ENCODE measurements around the gene LRMDA. TPM values are rescaled to one million over a fixed set of nuclear protein-coding genes. Genes with fewer than 3 reads are reported as not detected.
A peak's percentile ranks its signal among the peaks of the same experiment; 100 is the strongest.

LRMDA gene
- total RNA-seq, 1 donor from 2014 or later = 5.2 TPM

DNA sequence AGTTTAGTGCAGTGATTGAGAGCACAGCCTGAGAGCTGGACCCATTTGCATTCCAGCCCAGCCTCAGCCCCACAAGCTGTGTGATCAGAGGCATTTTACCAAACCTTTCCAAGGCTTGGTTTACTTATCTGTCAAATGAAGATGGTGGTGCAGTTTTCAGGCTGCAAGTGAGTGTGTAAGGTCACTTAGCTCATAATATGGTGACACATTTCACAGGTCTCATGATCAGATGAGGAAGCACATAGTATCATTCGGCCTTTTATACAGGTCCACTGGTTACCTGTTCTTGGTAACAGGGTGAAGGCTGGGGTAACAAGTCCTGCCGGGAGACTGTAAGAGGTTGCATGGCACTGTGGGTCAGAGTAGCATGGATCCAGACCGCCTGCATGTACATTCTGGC is 371.7 kb downstream of the LRMDA start:
- Histone ChIP-seq H3K4me2 (no peak overlapping the region), H3K9ac (no peak overlapping the region), H3K9me3 (ENCODE audit: low read depth) (no peaks in the 10 kb centered on the region), H3K4me3 (no peak overlapping the region), H3K79me2 (ENCODE audit: low read depth) (no peaks in the 10 kb centered on the region), H4K20me1 (ENCODE audit: low read depth) (no peaks in the 10 kb centered on the region), H3K27me3 (no peaks in the 10 kb centered on the region), H3F3A (ENCODE audit: low read depth) (no peaks in the 10 kb centered on the region), H3K4me1 (peaks cover 14% of the 10 kb centered on the region), H3K36me3 (no peaks in the 10 kb centered on the region), H2AFZ (replicated peaks) (no peak overlapping the region), H3K27ac (no peak overlapping the region)
- Mint-ChIP-seq H3K4me3 (no peak overlapping the region), H3K36me3 (no peaks in the 10 kb centered on the region), H3K27me3 (ENCODE audit: insufficient read depth, low read depth) (peaks cover 2% of the 10 kb centered on the region), H3K27ac (no peak overlapping the region), H3K9me3 (peaks cover 9% of the 10 kb centered on the region), H3K4me1 (peaks cover 24% of the 10 kb centered on the region)
- TF ChIP-seq EZH2 (IDR thresholded peaks at IDR 0.05) (no peak), CTCF (IDR thresholded peaks at IDR 0.05) (no peak)
- no peak for DNase-seq (ENCODE audit: low spot score)

DNA sequence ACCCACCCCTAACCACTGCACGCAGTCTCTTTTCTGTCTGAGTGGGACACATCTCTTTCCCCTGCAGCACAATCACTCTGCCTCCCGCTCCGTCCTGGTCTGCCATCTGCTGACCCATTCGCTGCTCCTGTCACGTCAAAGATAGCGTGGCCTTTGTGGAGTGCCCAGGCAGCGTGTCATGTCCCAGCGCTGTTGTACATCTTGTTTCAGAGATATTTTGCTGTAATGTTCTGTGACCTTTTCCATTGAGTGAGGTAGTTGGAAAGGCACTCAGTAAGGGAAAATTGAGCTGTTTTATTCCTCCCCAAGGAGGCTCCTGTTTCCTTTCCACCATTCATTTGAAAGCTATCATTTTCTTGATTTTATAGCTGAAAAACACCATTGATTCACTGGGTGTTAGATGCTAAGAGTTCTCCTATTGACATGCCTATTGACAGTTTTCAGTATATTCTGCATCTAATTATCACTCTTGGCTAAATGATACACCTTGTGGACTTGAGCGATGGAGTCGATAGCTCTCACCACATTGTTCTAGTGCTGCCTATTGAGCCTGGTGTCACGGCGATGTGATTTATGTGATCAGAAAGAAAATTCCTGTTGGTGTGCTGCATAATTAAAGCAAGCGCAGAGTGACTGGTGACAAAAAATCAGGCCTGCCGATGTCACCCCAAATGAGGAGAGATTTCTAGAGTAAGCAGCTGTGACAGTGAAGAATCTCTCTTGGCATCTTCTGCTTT is 372.6 kb downstream of the LRMDA start:
- Histone ChIP-seq H4K20me1 (ENCODE audit: low read depth) (no peaks in the 10 kb centered on the region), H3K9ac (no peak overlapping the region), H3K27ac (no peak overlapping the region), H3K79me2 (ENCODE audit: low read depth) (no peaks in the 10 kb centered on the region), H3F3A (ENCODE audit: low read depth) (no peaks in the 10 kb centered on the region), H3K36me3 (no peaks in the 10 kb centered on the region), H3K4me3 (no peak overlapping the region), H2AFZ (replicated peaks) (no peak overlapping the region), H3K4me1 (peaks cover 16% of the 10 kb centered on the region), H3K27me3 (no peaks in the 10 kb centered on the region), H3K9me3 (ENCODE audit: low read depth) (no peaks in the 10 kb centered on the region), H3K4me2 (no peak overlapping the region)
- DNase-seq (ENCODE audit: low spot score) = no peak
- H3K4me1 Mint-ChIP-seq = peaks cover 25% of the 10 kb centered on the region
- TF ChIP-seq CTCF (IDR thresholded peaks at IDR 0.05) (no peak), EZH2phosphoT487 (IDR thresholded peaks at IDR 0.05) (no peak), EZH2 (IDR thresholded peaks at IDR 0.05) (no peak)
- no peaks in the 10 kb centered on the region for H3K36me3 Mint-ChIP-seq
- peaks cover 2% of the 10 kb centered on the region for H3K27me3 Mint-ChIP-seq (ENCODE audit: insufficient read depth, low read depth)
- H3K27ac Mint-ChIP-seq = no peak overlapping the region
- peaks cover 9% of the 10 kb centered on the region for H3K9me3 Mint-ChIP-seq
- H3K4me3 Mint-ChIP-seq = peak overlapping the region; percentile 66

GRCh38 chr10:75806186-75806585 is 374.8 kb downstream of the LRMDA start:
- Histone ChIP-seq H3K27me3 (no peaks in the 10 kb centered on the region), H2AFZ (replicated peaks) (no peak overlapping the region), H3K4me1 (peaks cover 16% of the 10 kb centered on the region), H3K27ac (no peak overlapping the region), H3K9ac (no peak overlapping the region), H3K36me3 (no peaks in the 10 kb centered on the region), H3K4me2 (no peak overlapping the region), H4K20me1 (ENCODE audit: low read depth) (no peaks in the 10 kb centered on the region), H3K79me2 (ENCODE audit: low read depth) (no peaks in the 10 kb centered on the region), H3F3A (ENCODE audit: low read depth) (no peaks in the 10 kb centered on the region), H3K9me3 (ENCODE audit: low read depth) (no peaks in the 10 kb centered on the region), H3K4me3 (no peak overlapping the region)
- H3K9me3 Mint-ChIP-seq = peaks cover 9% of the 10 kb centered on the region
- H3K27ac Mint-ChIP-seq = peak overlapping the region; percentile 6
- TF ChIP-seq EZH2phosphoT487 (IDR thresholded peaks at IDR 0.05) (no peak), EZH2 (IDR thresholded peaks at IDR 0.05) (no peak), CTCF (IDR thresholded peaks at IDR 0.05) (no peak)
- peaks cover 4% of the 10 kb centered on the region for H3K27me3 Mint-ChIP-seq (ENCODE audit: insufficient read depth, low read depth)
- H3K36me3 Mint-ChIP-seq = no peaks in the 10 kb centered on the region
- H3K4me1 Mint-ChIP-seq = peaks cover 32% of the 10 kb centered on the region
- H3K4me3 Mint-ChIP-seq = no peak overlapping the region
- DNase-seq (ENCODE audit: low spot score) = no peak

Data from neural progenitor cell (in vitro differentiated cells).